ENCODE results near the gene SEPTIN11.

DNA sequence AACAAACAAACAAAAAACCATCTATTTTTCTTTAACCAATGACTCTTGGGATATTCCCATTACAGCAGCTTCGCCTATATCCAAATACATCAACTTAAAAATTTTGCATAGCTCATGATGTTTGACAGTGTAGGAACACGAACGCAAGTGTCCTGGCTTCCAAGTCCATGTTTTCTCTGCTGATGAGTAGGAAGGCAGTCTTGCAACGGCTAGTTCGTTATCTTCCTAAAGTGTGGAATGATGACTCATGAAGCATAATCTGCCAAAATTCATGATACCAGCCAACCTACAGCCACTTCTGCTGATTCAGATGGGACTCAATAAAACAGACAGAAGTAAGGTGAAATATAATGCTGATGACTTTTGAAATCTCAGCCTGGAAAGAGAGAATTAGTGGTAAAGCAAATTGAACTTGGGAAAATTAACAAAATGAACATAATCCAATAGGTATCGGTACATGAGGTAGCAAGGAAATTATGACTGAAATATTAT, 6.4 kb upstream of the SEPTIN11 start:
- TF ChIP-seq, protein P1, sequence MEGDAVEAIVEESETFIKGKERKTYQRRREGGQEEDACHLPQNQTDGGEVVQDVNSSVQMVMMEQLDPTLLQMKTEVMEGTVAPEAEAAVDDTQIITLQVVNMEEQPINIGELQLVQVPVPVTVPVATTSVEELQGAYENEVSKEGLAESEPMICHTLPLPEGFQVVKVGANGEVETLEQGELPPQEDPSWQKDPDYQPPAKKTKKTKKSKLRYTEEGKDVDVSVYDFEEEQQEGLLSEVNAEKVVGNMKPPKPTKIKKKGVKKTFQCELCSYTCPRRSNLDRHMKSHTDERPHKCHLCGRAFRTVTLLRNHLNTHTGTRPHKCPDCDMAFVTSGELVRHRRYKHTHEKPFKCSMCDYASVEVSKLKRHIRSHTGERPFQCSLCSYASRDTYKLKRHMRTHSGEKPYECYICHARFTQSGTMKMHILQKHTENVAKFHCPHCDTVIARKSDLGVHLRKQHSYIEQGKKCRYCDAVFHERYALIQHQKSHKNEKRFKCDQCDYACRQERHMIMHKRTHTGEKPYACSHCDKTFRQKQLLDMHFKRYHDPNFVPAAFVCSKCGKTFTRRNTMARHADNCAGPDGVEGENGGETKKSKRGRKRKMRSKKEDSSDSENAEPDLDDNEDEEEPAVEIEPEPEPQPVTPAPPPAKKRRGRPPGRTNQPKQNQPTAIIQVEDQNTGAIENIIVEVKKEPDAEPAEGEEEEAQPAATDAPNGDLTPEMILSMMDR (IDR thresholded peaks at IDR 0.05): no peak
- TF ChIP-seq POLR2A (IDR thresholded peaks at IDR 0.05): no peak
